B cell (primary cell): Measurements from ENCODE around the gene UBXN6. TPM values are rescaled to one million over a fixed set of nuclear protein-coding genes. Genes with fewer than 3 reads are reported as not detected.

ENCODE experiments used
- ATAC-seq: fragments of 200-7000 bp; cut with Tn5 transposase; one replicate; pipeline ENCODE4 v1.10.0; 2021; ENCODE audit warnings: low read depth, mild to moderate bottlenecking, moderate number of reproducible peaks, moderate library complexity
- CTCF ChIA-PET: fragments of 350-600 bp; sonication (Branson Sonifier 250); formaldehyde crosslinking; loops from one replicate; lab custom pipeline; 2021; ENCODE audit warnings: antibody characterized with exemption, inconsistent platforms; lab: Charles Lee
- POLR2A ChIA-PET: fragments of 350-600 bp; sonication (Branson Sonifier 250); formaldehyde crosslinking; loops from one replicate; lab custom pipeline; 2021; ENCODE audit warnings: antibody characterized with exemption; lab: Charles Lee
- DNase-seq: peaks from one replicate; pipeline ENCODE4 v3.0.0; 2013
- H2AFZ ChIP-seq: 2 replicates; pipeline ENCODE4 v1.6.1; 2012; ENCODE audit warnings: mild to moderate bottlenecking, low read depth, low read length; ENCODE audit not compliant: insufficient read depth, poor library complexity, severe bottlenecking
- H3K27ac ChIP-seq, 2 donors: 1 replicate in 1 of 2; 2 replicates in 1 of 2; pipeline ENCODE4 v1.5.1; 2012 to 2013; ENCODE audit warnings: low read length in 2 of 2, mild to moderate bottlenecking in 2 of 2, moderate library complexity in 1 of 2
- H3K27me3 ChIP-seq, 4 experiments: fragments of 200-600 bp in 1 of 4; sonication (generic) in 1 of 4; replicated peaks in 1 of 4; 1 replicate in 2 of 4; 2 replicates in 2 of 4; pipeline versions ENCODE4 v1.6.1 to v1.7.0; 2013 to 2016; ENCODE audit warnings: low read length in 3 of 4, mild to moderate bottlenecking in 2 of 4, mixed read lengths in 1 of 4, moderate library complexity in 1 of 4; ENCODE audit not compliant: insufficient read depth in 4 of 4, control insufficient read depth in 3 of 4; ENCODE audit errors: control extremely low read depth in 1 of 4
- H3K36me3 ChIP-seq, 2 experiments: replicated peaks in 1 of 2; 1 replicate in 1 of 2; 2 replicates in 1 of 2; pipeline versions ENCODE4 v1.6.1 to v1.7.1; 2013; ENCODE audit warnings: low read length in 1 of 2; ENCODE audit not compliant: insufficient read depth in 2 of 2, control insufficient read depth in 1 of 2; ENCODE audit errors: control extremely low read depth in 1 of 2, extremely low read depth in 1 of 2
- H3K4me1 ChIP-seq, 2 donors: fragments of 200-600 bp in 1 of 2; sonication (generic) in 1 of 2; 1 replicate in 1 of 2; 2 replicates in 1 of 2; pipeline versions ENCODE4 v1.5.1 to v1.6.1; 2013 to 2017; ENCODE audit warnings: low read length in 2 of 2; ENCODE audit not compliant: control insufficient read depth in 2 of 2, insufficient read depth in 2 of 2
- H3K4me2 ChIP-seq: replicated peaks from 2 replicates; pipeline ENCODE3; 2012; ENCODE audit warnings: mild to moderate bottlenecking, low read depth, low read length; ENCODE audit not compliant: poor library complexity, severe bottlenecking
- H3K4me3 ChIP-seq, 5 experiments: fragments of 200-600 bp in 1 of 5; sonication (generic) in 1 of 5; 1 replicate in 3 of 5; 2 replicates in 2 of 5; pipeline versions ENCODE4 v1.5.1 to v1.7.0; 2011 to 2016; ENCODE audit warnings: low read length in 4 of 5, mild to moderate bottlenecking in 4 of 5, low read depth in 2 of 5, control low read depth in 1 of 5, moderate library complexity in 1 of 5; ENCODE audit not compliant: insufficient read depth in 1 of 5; ENCODE audit errors: control extremely low read depth in 1 of 5, extremely low read depth in 1 of 5
- H3K79me2 ChIP-seq: fragments of 200-600 bp; sonication (generic); one replicate; pipeline ENCODE4 v1.6.0; 2016; ENCODE audit warnings: low read length; ENCODE audit not compliant: control insufficient read depth, insufficient read depth
- H3K9ac ChIP-seq: fragments of 200-600 bp; sonication (generic); 2 replicates; pipeline ENCODE4 v1.6.1; 2017; ENCODE audit warnings: mild to moderate bottlenecking, low read length, moderate library complexity
- H3K9me3 ChIP-seq, 3 donors: one replicate each; pipeline versions ENCODE4 v1.6.1 to v1.7.1; 2013; ENCODE audit warnings: low read length in 2 of 3; ENCODE audit not compliant: control insufficient read depth in 2 of 3, insufficient read depth in 1 of 3; ENCODE audit errors: control extremely low read depth in 1 of 3
- H4K20me1 ChIP-seq: 2 replicates; pipeline ENCODE4 v1.6.0; 2012; ENCODE audit warnings: mild to moderate bottlenecking, low read length; ENCODE audit not compliant: insufficient read depth, control insufficient read depth, poor library complexity, severe bottlenecking
- H3K27ac Mint-ChIP-seq: one replicate; pipeline ENCODE4 v1.8.0; 2021; ENCODE audit warnings: mixed read lengths
- H3K27me3 Mint-ChIP-seq: one replicate; pipeline ENCODE4 v1.8.0; 2021; ENCODE audit warnings: mixed read lengths
- H3K4me1 Mint-ChIP-seq: one replicate; pipeline ENCODE4 v1.8.0; 2021; ENCODE audit warnings: mixed read lengths
- H3K4me3 Mint-ChIP-seq: one replicate; pipeline ENCODE4 v1.8.0; 2021; ENCODE audit warnings: mixed read lengths
- H3K9me3 Mint-ChIP-seq: one replicate; pipeline ENCODE4 v1.8.0; 2022; ENCODE audit warnings: mixed read lengths; ENCODE audit not compliant: insufficient read depth
- CTCF ChIP-seq: fragments of 200-600 bp; IDR thresholded peaks from one replicate; pipeline ENCODE4 v1.8.0; 2022; ENCODE audit warnings: antibody characterized with exemption, mild to moderate bottlenecking
- EZH2 ChIP-seq: IDR thresholded peaks from 2 replicates; pipeline ENCODE4 v1.6.1; 2012; ENCODE audit warnings: borderline replicate concordance, low read depth, mild to moderate bottlenecking, moderate library complexity, low read length; ENCODE audit not compliant: insufficient read depth, poor library complexity, severe bottlenecking
- WGBS: methylation state at CpG from one replicate; pipeline ENCODE4 v1.1.5; 2013; ENCODE audit warnings: missing lambda C conversion rate; ENCODE audit not compliant: insufficient coverage; 5-methylcytosine and 5-hydroxymethylcytosine counted together
- intact Hi-C: fragments of 100-400 bp; cut with micrococcal nuclease; formaldehyde crosslinking; loops from one replicate; pipeline ENCODE4 v1.10.0; 2022
- polyA plus RNA-seq: library from polyadenylated mRNA; depleted of rRNA; stranded (reverse); fragments of >200 nt; gene quantifications from 2 replicates; pipeline ENCODE4 v1.2.3, GENCODE V29; 2012
- total RNA-seq, 2 donors: library from RNA; stranded (reverse); fragments of 120-200 nt in 1 of 2; gene quantifications; 1 replicate in 1 of 2; 2 replicates in 1 of 2; pipeline versions ENCODE4 v1.2.3 to v1.2.4, GENCODE V29; 2013 to 2022

Gene UBXN6
- total and polyA plus RNA-seq, 2 donors (not counting 1 experiment from before 2014, with no cell fraction given), result 75.8 to 76.6 TPM

- CTCF ChIA-PET, result interaction anchor here (0.5 to 0.7 kb wide), 2 partner anchors 53 to 602 kb away, joined by 3 read pairs; partner anchors contain the start of gene CHAF1A
Measured at GRCh38 chr19:4454747-4455718, 2.6 kb downstream of the UBXN6 start.

More at GRCh38 chr19:4454747-4455718, 2.6 kb downstream of the UBXN6 start:
- Histone ChIP-seq H2AFZ (no peak overlapping the region), H3K9me3 (no peaks in the 10 kb centered on the region), H3K79me2 (peaks cover 18% of the 10 kb centered on the region), H3K4me1 (peaks cover 9 to 19% of the 10 kb centered on the region in 2 donors), H3K4me3 (no peak overlapping the region), H3K27ac (no peak overlapping the region), H3K9ac (no peak overlapping the region), H3K36me3 (peaks cover 1 to 21% of the 10 kb centered on the region in 2 experiments), H4K20me1 (peaks cover 39% of the 10 kb centered on the region), H3K4me2 (no peak overlapping the region), H3K27me3 (no peaks in the 10 kb centered on the region)
- H3K9me3 Mint-ChIP-seq, result no peaks in the 10 kb centered on the region
- DNase-seq (no peak), ATAC-seq (no peak)
- 96% methylated on average over 26 of the region's 29 CpGs for WGBS
- peak overlapping the region; percentile 56 for H3K27ac Mint-ChIP-seq
- intact Hi-C loops, result loop anchor here (5.0 kb wide), 2 partner anchors 78 to 1018 kb away; no protein-coding TSS in a partner anchor
- peak overlapping the region; percentile 13 for H3K4me3 Mint-ChIP-seq
- POLR2A ChIA-PET, result no interaction called here
- peaks cover 24% of the 10 kb centered on the region for H3K4me1 Mint-ChIP-seq
- TF ChIP-seq EZH2 (no peak), CTCF (no peak)
- no peaks in the 10 kb centered on the region for H3K27me3 Mint-ChIP-seq
